Testis (tissue), 3 donors: ENCODE data around the gene CRY1. TPM values are rescaled to one million over a fixed set of nuclear protein-coding genes. Genes with fewer than 3 reads are reported as not detected.

Source experiments
- DNase-seq: peaks from one replicate; pipeline ENCODE4 v3.0.0-alpha.2; 2019
- H3K27ac ChIP-seq, 2 donors: fragments of 200-600 bp; sonication (generic); one replicate each; pipeline ENCODE4 v1.5.1; 2019
- H3K27me3 ChIP-seq: fragments of 200-600 bp; sonication (generic); one replicate; pipeline ENCODE4 v1.5.1; 2019
- H3K36me3 ChIP-seq: fragments of 200-600 bp; sonication (generic); one replicate; pipeline ENCODE4 v1.5.1; 2017; ENCODE audit warnings: low read depth; ENCODE audit errors: missing control alignments
- H3K4me1 ChIP-seq: fragments of 200-600 bp; sonication (generic); one replicate; pipeline ENCODE4 v1.5.1; 2019
- H3K4me3 ChIP-seq, 2 donors: fragments of 200-600 bp; sonication (generic); one replicate each; pipeline ENCODE4 v1.5.1; 2017 to 2019
- H3K9me3 ChIP-seq: fragments of 200-600 bp; sonication (generic); one replicate; pipeline ENCODE4 v1.5.1; 2017
- CTCF ChIP-seq, 3 experiments: fragments of 450-650 bp in 2 of 3; fragments of 200-600 bp in 1 of 3; sonication (generic) in 1 of 3; IDR thresholded peaks; one replicate each; pipeline ENCODE4 v1.5.1; 2016 to 2019; ENCODE audit warnings: antibody characterized with exemption in 3 of 3, mild to moderate bottlenecking in 2 of 3, moderate library complexity in 1 of 3
- POLR2A ChIP-seq: fragments of 450-650 bp; IDR thresholded peaks from one replicate; pipeline ENCODE4 v1.6.1; 2017; ENCODE audit warnings: antibody characterized with exemption, mild to moderate bottlenecking, moderate library complexity
- WGBS, 2 donors: methylation state at CpG; one replicate each; pipeline ENCODE4 v1.1.5; 2018; 5-methylcytosine and 5-hydroxymethylcytosine counted together
- intact Hi-C: fragments of 100-400 bp; cut with DNase I; formaldehyde crosslinking; loops from one replicate; pipeline ENCODE4 v1.15.1; 2023; ENCODE audit warnings: low total_unique reads
- polyA plus RNA-seq: library from polyadenylated mRNA; stranded (reverse); fragments of 350-450 nt; fragmentation: Illumina TruSeq; extraction: RNeasy Lipid Tissue Mini Kit (QIAGEN cat#74804); gene quantifications from one replicate; pipeline ENCODE4 v1.2.3, GENCODE V29; 2014; ENCODE audit warnings: low read depth, low replicate concordance; ENCODE audit not compliant: insufficient read depth
- total RNA-seq, 2 donors: library from RNA; depleted of rRNA; stranded (reverse); fragments of >200 nt; gene quantifications; one replicate each; pipeline ENCODE4 v1.2.3, GENCODE V29; 2016

The CRY1 gene
- total and polyA plus RNA-seq, 3 donors from 2014 or later, result 63.0 to 92.0 (median 71.6) TPM

- intact Hi-C loops, result no loop called here
- no peaks in the 10 kb centered on the region for H3K27me3 ChIP-seq
- no peaks in the 10 kb centered on the region for H3K4me1 ChIP-seq
- H3K9me3 ChIP-seq, result no peaks in the 10 kb centered on the region
- 64 to 82% methylated on average over 1 of the region's 1 CpG for WGBS, 2 donors
- H3K27ac ChIP-seq, result no peak overlapping the region
- TF ChIP-seq CTCF (IDR thresholded peaks at IDR 0.05), result no peak
- no peak for TF ChIP-seq POLR2A
- H3K36me3 ChIP-seq, result no peaks in the 10 kb centered on the region
- no peak for DNase-seq
- H3K4me3 ChIP-seq, result no peak overlapping the region
Observed at GRCh38 chr12:107105410-107105703, 12.0 kb upstream of the CRY1 start.

- Histone ChIP-seq H3K9me3 (no peaks in the 10 kb centered on the region), H3K4me1 (no peaks in the 10 kb centered on the region), H3K4me3 (no peak overlapping the region), H3K27ac (no peak overlapping the region), H3K27me3 (no peaks in the 10 kb centered on the region), H3K36me3 (no peaks in the 10 kb centered on the region)
- DNase-seq, result no peak
- intact Hi-C loops, result no loop called here
- TF ChIP-seq POLR2A (no peak), CTCF (IDR thresholded peaks at IDR 0.05) (no peak)
Observed at GRCh38 chr12:107103516-107103915, 10.2 kb upstream of the CRY1 start.

GRCh38 chr12:107103097-107103496, 9.7 kb upstream of the CRY1 start:
- intact Hi-C loops, result no loop called here
- DNase-seq, result no peak
- no peaks in the 10 kb centered on the region for H3K4me1 ChIP-seq
- no peak for TF ChIP-seq POLR2A
- TF ChIP-seq CTCF (IDR thresholded peaks at IDR 0.05), result no peak
- 91% methylated on average over 3 of the region's 3 CpGs for WGBS, 2 donors
- H3K9me3 ChIP-seq, result no peaks in the 10 kb centered on the region
- H3K36me3 ChIP-seq, result no peaks in the 10 kb centered on the region
- no peak overlapping the region for H3K27ac ChIP-seq
- no peaks in the 10 kb centered on the region for H3K27me3 ChIP-seq
- H3K4me3 ChIP-seq, result no peak overlapping the region

- no peak for DNase-seq
- intact Hi-C loops, result no loop called here
Observed at GRCh38 chr12:107102294-107102693, 8.9 kb upstream of the CRY1 start.

More at GRCh38 chr12:107102294-107102693, 8.9 kb upstream of the CRY1 start:
- Histone ChIP-seq H3K4me3 (no peak overlapping the region), H3K9me3 (no peaks in the 10 kb centered on the region), H3K4me1 (no peaks in the 10 kb centered on the region), H3K36me3 (no peaks in the 10 kb centered on the region), H3K27ac (no peak overlapping the region), H3K27me3 (no peaks in the 10 kb centered on the region)
- TF ChIP-seq POLR2A (no peak), CTCF (IDR thresholded peaks at IDR 0.05) (no peak)
